Activated CD8-positive, alpha-beta T cell treated with anti-CD3 and anti-CD28 coated beads for 36 hours (primary cell): Measurements from ENCODE around the gene ART1. TPM values are rescaled to one million over a fixed set of nuclear protein-coding genes. Genes with fewer than 3 reads are reported as not detected.
"Not testable (repeated sequence)": the region's sequence is repeated elsewhere in the genome, so short reads cannot be mapped to it uniquely, and the experiment has no call there.

Experiments
- ATAC-seq: fragments of 200-7000 bp; cut with Tn5 transposase; one replicate; pipeline ENCODE4 v1.10.0; 2021; ENCODE audit warnings: mild to moderate bottlenecking, moderate library complexity
- CTCF ChIA-PET: fragments of 350-600 bp; sonication (Branson Sonifier 250); formaldehyde crosslinking; loops from one replicate; lab custom pipeline; 2021; ENCODE audit warnings: antibody characterized with exemption; lab: Charles Lee
- POLR2A ChIA-PET: fragments of 350-600 bp; sonication (Branson Sonifier 250); formaldehyde crosslinking; loops from one replicate; lab custom pipeline; 2021; ENCODE audit warnings: antibody characterized with exemption; lab: Charles Lee
- DNase-seq: peaks from one replicate; pipeline ENCODE4 v3.0.0-alpha.2; 2020
- H3K27ac Mint-ChIP-seq: one replicate; pipeline ENCODE4 v1.8.0; 2021; ENCODE audit warnings: mild to moderate bottlenecking, mixed read lengths
- H3K27me3 Mint-ChIP-seq: one replicate; pipeline ENCODE4 v1.8.0; 2021; ENCODE audit warnings: mixed read lengths
- H3K36me3 Mint-ChIP-seq: one replicate; pipeline ENCODE4 v1.8.0; 2021; ENCODE audit warnings: low read depth, mixed read lengths
- H3K4me1 Mint-ChIP-seq: one replicate; pipeline ENCODE4 v1.8.0; 2021; ENCODE audit warnings: low read depth, mixed read lengths
- H3K4me3 Mint-ChIP-seq: one replicate; pipeline ENCODE4 v1.8.0; 2021; ENCODE audit warnings: mild to moderate bottlenecking, moderate library complexity, mixed read lengths
- H3K9me3 Mint-ChIP-seq: one replicate; pipeline ENCODE4 v1.8.0; 2021; ENCODE audit warnings: mixed read lengths
- CTCF ChIP-seq: fragments of 200-600 bp; IDR thresholded peaks from one replicate; pipeline ENCODE4 v1.8.0; 2022; ENCODE audit warnings: antibody characterized with exemption, mild to moderate bottlenecking
- intact Hi-C: fragments of 100-400 bp; cut with micrococcal nuclease; formaldehyde crosslinking; loops from one replicate; pipeline ENCODE4 v1.10.0; 2022
- total RNA-seq, 2 experiments: library from RNA; stranded (reverse); gene quantifications; one replicate each; pipeline ENCODE4 v1.2.3, GENCODE V29; 2021

Gene ART1
- total RNA-seq, 2 experiments from 2014 or later: not detected

DNA sequence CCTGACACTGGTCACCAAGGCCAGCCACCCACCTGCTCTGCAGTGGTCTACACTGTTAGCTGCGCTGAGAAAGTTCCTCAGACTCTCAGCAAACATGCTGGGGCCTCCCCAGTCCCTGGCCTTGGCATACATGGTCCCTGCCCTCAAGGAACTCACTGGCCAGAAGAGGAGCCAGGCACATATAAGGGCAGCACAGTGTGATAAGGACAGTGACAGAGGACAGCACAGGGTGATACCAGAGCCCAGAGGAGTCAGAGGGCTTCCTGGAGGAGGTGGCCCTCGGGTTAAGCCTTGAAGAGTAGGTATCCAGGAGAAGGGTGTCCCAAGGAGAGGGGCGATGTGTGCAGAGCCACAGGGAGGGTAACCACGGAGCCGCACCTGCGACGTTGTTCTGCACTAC lies 624 bp downstream of the ART1 start:
- ChIA-PET POLR2A (no interaction called here), CTCF (no interaction called here)
- DNase-seq (no peak), ATAC-seq (no peak)
- H3K27me3 Mint-ChIP-seq: peaks cover 51% of the 10 kb centered on the region
- no peaks in the 10 kb centered on the region for H3K36me3 Mint-ChIP-seq
- no peak overlapping the region for H3K4me3 Mint-ChIP-seq
- peaks cover 9% of the 10 kb centered on the region for H3K4me1 Mint-ChIP-seq
- TF ChIP-seq CTCF: no peak
- intact Hi-C loops: no loop called here
- no peaks in the 10 kb centered on the region for H3K9me3 Mint-ChIP-seq
- no peak overlapping the region for H3K27ac Mint-ChIP-seq

DNA sequence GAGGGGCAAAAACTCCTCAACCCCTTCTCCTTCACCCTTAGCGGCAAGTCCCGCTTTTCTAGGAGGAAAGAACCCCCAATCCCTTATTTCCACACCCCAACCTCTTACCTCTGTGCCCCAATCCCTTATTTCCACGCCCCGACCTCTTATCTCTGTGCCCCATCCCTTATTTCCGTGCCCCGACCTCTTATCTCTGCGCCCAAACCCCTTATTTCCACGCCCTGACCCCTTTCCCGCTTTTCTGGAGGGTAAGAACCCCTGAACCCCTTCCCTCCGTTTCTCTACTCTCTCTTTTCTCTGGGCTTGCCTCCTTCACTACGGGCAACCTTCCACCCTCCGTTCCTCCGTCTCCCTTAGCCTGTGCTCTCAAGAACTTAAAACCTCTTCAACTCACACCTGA lies 3.9 kb downstream of the ART1 start:
- H3K4me1 Mint-ChIP-seq, intact Hi-C loops, ATAC-seq, H3K27ac Mint-ChIP-seq, H3K36me3 Mint-ChIP-seq, H3K4me3 Mint-ChIP-seq, H3K9me3 Mint-ChIP-seq, CTCF ChIA-PET, DNase-seq, POLR2A ChIA-PET: not testable (repeated sequence)
- H3K27me3 Mint-ChIP-seq: peaks cover 33% of the 10 kb centered on the region

- not testable (repeated sequence) for H3K27ac Mint-ChIP-seq
These were observed 4.4 kb downstream of the ART1 start for GRCh38 chr11:3649374-3649773.

DNA sequence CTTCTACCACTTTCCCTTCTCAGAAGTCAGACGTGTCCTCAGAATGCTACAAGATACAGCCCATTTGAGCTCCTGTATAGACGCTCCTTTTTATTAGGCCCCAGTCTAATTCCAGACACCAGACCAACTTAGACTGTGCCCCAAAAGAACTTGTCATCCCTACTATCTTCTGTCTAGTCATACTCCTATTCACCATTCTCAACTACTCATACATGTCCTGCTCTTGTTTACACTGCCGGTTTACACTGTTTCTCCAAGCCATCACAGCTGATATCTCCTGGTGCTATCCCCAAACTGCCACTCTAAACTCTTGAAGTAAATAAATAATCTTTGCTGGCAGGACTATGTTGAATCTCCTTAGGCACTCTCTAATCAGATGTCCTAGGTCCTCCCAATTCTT lies 7.6 kb downstream of the ART1 start:
- H3K36me3 Mint-ChIP-seq, H3K4me1 Mint-ChIP-seq, DNase-seq, H3K27ac Mint-ChIP-seq, intact Hi-C loops, H3K9me3 Mint-ChIP-seq, CTCF ChIA-PET, ATAC-seq, POLR2A ChIA-PET, H3K4me3 Mint-ChIP-seq: not testable (repeated sequence)
- peaks cover 16% of the 10 kb centered on the region for H3K27me3 Mint-ChIP-seq

More at GRCh38 chr11:3649374-3649773, 4.4 kb downstream of the ART1 start:
- intact Hi-C loops, H3K9me3 Mint-ChIP-seq, POLR2A ChIA-PET, H3K4me1 Mint-ChIP-seq, CTCF ChIA-PET, H3K36me3 Mint-ChIP-seq, DNase-seq, H3K4me3 Mint-ChIP-seq, ATAC-seq: not testable (repeated sequence)
- peaks cover 28% of the 10 kb centered on the region for H3K27me3 Mint-ChIP-seq

DNA sequence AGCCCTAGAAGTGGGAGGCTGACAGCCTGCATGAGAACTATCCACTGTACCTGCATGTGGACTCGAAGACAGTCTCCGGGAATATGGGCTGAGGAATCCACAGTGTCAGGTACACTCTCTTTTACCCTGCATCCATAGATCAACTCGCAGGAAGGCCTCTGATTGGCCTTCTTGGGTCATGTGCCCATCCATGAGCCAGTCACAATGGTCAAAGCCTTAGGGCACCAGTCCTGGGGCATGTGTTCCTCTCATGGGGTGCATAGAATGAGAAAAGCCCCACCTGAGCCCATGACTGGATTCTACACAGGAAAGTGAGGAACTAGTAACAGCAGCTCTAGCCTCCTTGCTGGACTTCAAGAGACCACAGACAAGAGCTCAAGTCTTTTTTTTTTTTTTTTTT lies 10.6 kb downstream of the ART1 start:
- CTCF ChIA-PET: no interaction called here
- intact Hi-C loops: no loop called here
- H3K36me3 Mint-ChIP-seq: no peaks in the 10 kb centered on the region
- H3K4me3 Mint-ChIP-seq: no peak overlapping the region
- no peaks in the 10 kb centered on the region for H3K9me3 Mint-ChIP-seq
- TF ChIP-seq CTCF: no peak
- DNase-seq (no peak), ATAC-seq (no peak)
- H3K27ac Mint-ChIP-seq: no peak overlapping the region
- H3K4me1 Mint-ChIP-seq: no peaks in the 10 kb centered on the region
- POLR2A ChIA-PET: interaction anchor here (1.0 kb wide), 1 partner anchor 19 kb away, joined by 5 read pairs; no protein-coding TSS in a partner anchor
- peaks cover 8% of the 10 kb centered on the region for H3K27me3 Mint-ChIP-seq

- POLR2A ChIA-PET: interaction anchor here (0.7 kb wide), 1 partner anchor 159 kb away, joined by 3 read pairs; no protein-coding TSS in a partner anchor
- DNase-seq, ATAC-seq, H3K36me3 Mint-ChIP-seq, CTCF ChIA-PET, intact Hi-C loops, H3K27ac Mint-ChIP-seq, H3K9me3 Mint-ChIP-seq, H3K27me3 Mint-ChIP-seq, H3K4me3 Mint-ChIP-seq, H3K4me1 Mint-ChIP-seq: not testable (repeated sequence)
These were observed 12.4 kb downstream of the ART1 start for GRCh38 chr11:3657331-3657730.

- TF ChIP-seq CTCF: no peak
- ChIA-PET CTCF (no interaction called here), POLR2A (no interaction called here)
- no peak for ATAC-seq
- no peaks in the 10 kb centered on the region for H3K36me3 Mint-ChIP-seq
- no peak overlapping the region for H3K4me3 Mint-ChIP-seq
- H3K27me3 Mint-ChIP-seq: peaks cover 8% of the 10 kb centered on the region
- no peak overlapping the region for H3K27ac Mint-ChIP-seq
- no peak for DNase-seq
- intact Hi-C loops: no loop called here
- no peaks in the 10 kb centered on the region for H3K9me3 Mint-ChIP-seq
- no peaks in the 10 kb centered on the region for H3K4me1 Mint-ChIP-seq
These were observed 13.3 kb downstream of the ART1 start for GRCh38 chr11:3658252-3658651.
